NCI-H524 treated with DMSO at 0.1 percent for 48 hours (cell line): Measurements from ENCODE around the gene PDZD4.
"Not testable (repeated sequence)": the region's sequence is repeated elsewhere in the genome, so short reads cannot be mapped to it uniquely, and the experiment has no call there.

Experiments used
- DNase-seq: peaks from one replicate; lab custom pipeline; 2025; lab: John Stamatoyannopoulos, UW

The PDZD4 gene

GRCh38 chrX:153844509-153845082 is 14.3 kb upstream of the PDZD4 start:
- no peak for DNase-seq

DNA sequence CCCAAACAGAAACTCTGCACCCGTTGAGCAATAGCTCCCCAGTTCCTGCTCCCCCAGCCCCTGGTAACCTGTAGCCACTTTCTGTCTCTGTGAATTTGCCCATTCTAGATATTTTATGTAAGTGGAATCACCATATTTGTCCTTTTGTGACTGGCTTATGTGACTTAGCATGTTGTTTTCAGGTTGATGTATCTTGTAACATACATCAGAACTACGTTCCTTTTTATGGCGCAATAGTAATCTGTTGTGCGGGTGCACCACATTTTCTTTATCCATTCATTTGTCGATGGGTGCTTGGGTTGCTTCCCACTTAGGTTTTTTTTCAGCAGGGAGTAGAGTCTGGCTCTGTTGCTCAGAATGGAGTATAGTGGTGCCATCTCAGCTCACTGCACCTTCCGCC is 6.6 kb upstream of the PDZD4 start:
- DNase-seq: no peak

DNA sequence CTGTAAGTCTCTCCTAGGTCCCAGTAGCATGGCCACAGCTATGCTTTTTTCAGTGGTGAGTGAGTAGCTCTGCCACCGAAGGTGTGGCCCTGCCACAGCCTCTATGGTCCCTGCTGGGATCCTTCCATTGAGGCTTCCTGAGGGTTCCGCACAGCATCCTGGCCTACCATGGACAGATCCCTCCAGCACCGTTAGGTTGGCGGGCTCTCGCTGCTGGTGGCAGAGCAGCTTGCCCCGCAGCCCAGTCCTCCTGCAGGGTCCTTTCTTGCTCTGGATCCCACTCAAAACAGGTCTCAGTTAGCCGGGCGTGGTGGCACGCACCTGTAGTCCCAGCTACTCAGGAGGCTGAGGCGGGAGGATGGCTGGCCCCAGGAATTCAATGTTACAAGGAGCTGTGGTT is 2.4 kb upstream of the PDZD4 start:
- DNase-seq: no peak

DNA sequence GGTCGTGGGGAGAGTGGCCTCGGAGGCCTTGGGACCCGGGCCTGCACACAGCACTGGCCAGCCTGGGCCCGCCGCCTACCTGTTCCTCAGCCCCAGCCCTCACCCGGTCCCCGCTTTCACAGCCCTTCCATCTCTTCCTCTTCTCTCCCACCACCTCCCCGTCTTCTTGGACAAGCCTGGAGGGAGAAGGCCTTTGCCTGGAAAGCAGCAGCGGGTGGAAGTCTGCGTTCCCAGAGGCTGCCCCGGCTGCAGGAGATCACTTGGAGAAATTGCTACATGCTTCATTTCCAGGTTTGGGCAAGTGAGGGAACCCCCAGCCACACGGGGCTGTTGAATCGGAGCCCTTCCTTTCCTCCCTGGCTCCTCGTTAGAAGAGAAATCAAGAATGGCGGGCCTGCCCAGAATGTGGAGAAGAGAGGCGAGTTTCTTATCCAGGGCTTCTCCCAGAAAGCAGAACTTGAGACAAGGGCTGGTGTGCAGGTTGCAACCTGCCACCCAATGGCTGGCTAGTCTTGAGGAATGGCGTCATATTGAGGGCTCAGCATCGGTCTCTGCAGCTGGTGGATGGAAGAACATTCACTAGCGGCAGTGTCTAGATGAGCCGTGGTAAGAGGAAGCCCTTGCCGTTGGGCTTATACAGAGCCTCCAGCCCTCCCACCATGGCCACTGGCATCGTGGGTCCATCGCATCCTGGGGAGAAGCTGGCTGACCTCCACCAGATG is 1.2 kb upstream of the PDZD4 start:
- DNase-seq: no peak

- DNase-seq: no peak
These were observed 490 bp upstream of the PDZD4 start for GRCh38 chrX:153830640-153831428.

DNA sequence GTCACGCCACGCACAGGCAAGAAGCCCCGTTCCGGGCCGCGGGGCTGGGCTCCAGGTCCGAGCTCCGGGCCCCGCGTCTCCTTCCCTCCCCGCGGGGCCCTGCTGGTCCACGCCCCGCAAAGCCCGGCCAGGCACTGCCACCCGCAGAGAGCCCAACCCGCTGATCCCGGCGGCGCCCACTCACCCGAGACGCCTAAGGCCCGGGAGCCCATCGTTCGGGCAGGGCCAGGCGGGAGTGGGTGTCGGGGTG is 870 bp downstream of the PDZD4 start:
- no peak for DNase-seq

DNA sequence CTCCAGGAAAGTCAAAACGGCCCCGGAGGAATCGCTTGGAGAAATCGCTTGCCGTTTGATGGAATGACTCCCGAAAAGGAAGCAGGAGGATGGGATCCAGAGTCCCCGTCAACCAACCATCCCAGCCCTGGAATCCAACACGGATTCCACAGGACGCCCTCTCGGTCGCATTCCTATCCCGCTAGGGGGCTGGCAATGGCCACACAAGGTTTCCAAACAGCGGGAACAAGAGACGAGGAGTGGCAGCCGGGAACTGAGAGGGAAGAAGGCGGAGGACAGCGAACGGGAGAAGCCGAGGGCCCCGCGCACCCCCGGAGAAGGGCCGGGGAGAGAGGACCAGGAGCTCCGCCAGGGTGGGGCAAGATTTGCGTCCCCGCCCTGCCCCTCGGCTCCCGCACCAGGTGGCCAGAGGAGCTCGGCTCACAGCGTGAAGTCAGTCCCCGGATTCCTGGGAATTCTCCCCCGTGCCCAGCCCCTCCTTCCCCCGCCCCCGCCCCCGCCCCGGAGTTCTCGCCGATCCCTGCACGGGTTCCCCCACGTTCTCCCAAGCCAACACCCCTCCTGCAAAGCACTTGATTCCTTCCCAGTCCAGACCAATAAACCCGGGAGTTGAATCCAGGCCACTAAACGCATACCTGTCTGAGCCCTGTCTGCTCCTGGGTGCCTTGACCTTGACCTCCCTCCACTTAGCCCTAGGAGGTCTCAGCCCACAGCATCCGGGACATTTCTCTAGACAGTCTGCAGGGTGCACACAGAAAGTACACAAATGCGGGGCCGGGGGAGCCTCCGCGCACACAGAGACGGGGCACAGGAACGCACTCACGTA is 1.4 kb downstream of the PDZD4 start:
- DNase-seq: no peak

DNA sequence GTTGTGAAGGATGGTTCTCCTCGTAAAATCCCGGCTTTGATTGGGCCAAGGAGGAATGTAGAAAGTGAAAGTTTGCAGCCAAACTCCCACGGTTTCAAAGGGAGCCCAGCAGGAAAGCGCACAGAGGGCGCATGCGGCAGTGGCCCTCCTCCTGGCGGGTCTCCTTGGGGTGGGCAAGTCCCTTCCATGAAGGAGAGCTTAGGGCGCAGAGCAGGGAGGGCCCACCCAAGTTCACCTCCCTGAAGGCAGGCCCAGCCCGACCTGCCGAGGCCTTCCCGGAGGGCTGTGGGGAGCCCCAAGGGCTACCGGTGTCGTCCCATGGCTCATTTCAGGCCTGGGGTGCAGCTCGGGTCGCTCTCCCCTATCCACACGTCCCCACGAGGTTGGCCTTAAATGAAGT is 2.0 kb downstream of the PDZD4 start:
- no peak for DNase-seq

GRCh38 chrX:153827903-153828302 is 2.4 kb downstream of the PDZD4 start:
- DNase-seq: no peak

DNA sequence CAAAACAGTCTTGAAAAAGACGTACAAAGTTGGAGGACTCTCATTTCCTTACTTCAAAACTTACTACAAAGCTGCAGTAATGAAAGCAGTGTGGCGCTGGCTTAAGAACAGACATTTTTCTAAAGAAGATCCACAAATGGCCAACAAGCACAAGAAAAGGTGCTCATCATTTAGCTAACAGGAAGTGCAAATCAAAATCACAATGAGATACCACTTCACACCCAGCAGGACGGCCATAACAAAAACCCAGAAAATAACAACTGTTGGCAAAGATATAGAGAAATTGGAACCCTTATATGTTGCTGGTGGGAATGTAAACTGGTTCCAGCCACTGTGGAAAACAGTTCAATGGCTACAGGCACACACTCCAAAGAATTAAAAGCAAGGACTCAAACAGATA is 3.3 kb downstream of the PDZD4 start:
- no peak for DNase-seq

DNA sequence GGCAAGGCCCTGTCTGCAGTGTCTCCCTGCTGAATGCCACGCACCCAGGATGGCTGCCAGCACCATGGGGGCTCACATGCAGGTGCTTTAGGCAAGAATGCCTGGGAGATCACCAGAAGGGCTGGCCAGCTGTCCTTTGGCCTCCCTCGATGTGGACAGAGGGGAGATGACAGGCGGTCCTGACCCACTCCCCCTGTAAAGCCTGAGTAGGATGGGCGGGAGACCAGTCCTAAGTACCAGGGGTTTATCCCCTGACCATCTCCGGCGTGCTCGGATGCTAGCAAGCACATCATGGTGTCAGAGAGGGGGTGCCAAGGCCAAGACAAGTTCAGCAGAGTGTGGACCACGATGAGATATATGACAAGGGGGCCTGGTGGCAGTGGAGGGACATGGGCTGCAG is 5.3 kb downstream of the PDZD4 start:
- no peak for DNase-seq

DNA sequence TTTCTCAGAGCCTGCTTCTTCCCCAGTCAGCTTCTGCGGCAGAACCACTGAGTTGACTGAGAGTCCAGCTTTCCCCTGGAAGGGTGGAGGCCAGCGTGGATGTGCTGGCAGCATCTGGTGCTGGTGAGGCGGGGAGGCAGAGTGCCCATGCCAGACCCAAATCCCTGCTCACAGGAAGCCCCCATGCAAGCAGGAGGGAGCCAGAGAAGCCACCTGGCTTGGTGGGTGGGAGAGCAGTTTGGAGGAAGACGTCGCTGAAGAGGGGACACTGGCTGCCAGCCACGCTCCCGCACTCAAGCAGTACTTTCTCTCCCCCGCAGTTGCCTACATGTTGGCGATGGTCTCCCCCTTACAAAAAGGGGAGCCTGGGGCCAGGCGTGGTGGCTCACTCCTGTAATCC is 6.0 kb downstream of the PDZD4 start:
- no peak for DNase-seq

GRCh38 chrX:153821066-153821465 is 9.3 kb downstream of the PDZD4 start:
- DNase-seq: no peak

DNA sequence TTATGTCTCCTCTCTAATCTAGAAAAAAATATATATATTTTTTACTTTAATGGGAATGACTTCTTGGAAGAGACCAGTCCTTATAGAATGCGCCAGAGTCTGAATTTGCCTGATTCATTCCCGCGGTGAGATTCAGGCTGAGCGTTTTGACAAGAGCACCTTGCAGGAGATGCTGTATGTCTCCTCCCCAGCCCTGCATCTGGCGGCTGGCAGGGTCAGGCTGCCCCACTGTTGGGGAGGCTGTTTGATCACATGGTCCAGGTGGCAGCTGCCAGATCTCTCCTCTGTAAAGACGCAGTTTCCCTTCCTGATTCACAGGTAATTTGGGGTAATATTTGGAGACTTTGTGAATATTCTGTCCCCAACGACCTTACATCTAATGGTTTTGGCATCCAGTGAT is 9.7 kb downstream of the PDZD4 start:
- no peak for DNase-seq

GRCh38 chrX:153819384-153820040 is 10.8 kb downstream of the PDZD4 start:
- no peak for DNase-seq

- no peak for DNase-seq
These were observed 11.6 kb downstream of the PDZD4 start for GRCh38 chrX:153818571-153819383.

- DNase-seq: not testable (repeated sequence)
These were observed 12.3 kb downstream of the PDZD4 start for GRCh38 chrX:153818064-153818463.

DNA sequence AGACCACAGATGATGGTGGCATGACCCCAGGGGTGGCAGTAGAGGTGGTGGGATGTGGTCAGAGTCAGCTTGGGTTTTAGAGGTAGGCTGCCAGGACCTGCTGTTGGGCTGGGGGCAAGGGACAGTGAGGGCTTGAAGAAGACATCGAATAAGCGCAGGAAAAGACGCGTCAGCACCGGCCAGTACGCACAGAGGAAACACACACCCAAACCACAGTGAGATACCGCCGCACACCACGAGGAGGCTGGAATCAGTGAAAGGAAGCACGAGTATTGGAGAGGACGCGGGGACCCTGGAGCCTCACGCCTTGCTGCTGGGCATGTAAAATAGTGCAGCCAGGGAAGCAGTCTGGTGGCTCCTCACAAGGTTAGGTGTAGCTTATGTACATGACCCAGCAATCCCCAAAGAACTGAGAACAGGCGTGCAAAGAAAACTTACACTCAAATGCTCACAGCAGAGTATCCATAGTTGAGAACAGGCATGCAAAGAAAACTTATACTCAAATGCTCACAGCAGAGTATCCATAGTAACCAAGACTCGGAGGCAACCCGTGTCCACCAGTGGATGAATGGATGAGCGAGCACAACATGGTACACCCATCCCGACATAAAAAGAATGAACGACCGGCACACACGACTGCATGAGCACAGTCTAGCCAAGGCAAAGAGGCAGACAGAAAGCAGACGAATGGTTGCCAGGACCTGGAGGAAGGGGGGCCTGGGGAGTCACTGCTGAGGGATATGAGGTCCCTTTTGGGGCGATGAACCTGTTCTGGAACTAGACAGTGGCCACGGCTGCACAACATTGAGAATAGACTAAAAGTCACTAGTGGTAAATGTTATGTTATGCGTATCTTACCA is 13.3 kb downstream of the PDZD4 start:
- DNase-seq: no peak

- DNase-seq: no peak
These were observed 15.6 kb downstream of the PDZD4 start for GRCh38 chrX:153814591-153815315.

DNA sequence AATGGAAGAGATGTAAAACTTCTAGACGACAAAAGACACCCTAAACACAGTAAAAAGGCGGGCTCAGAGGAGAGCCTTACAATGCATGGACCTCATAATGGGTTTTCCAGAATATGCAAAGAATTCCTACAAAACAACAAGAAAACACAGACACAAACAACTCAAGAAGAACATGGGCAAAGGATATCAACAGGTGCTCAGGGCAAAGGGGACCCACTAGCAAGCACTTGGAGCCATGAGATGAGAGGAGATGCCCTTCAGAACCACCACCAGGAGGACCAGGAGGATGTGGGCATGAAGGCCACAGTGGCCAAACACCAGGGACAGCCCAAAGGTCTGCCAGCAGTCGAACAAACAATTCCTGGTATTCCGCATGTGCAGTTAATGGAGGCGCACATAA is 17.2 kb downstream of the PDZD4 start:
- no peak for DNase-seq
